Measurements from ENCODE around the gene KCNK3. TPM values are rescaled to one million over a fixed set of nuclear protein-coding genes. Genes with fewer than 3 reads are reported as not detected.

KCNK3 gene
- total RNA-seq, 4 donors from 2014 or later, result 2.0 to 13.9 (median 9.8) TPM

DNA sequence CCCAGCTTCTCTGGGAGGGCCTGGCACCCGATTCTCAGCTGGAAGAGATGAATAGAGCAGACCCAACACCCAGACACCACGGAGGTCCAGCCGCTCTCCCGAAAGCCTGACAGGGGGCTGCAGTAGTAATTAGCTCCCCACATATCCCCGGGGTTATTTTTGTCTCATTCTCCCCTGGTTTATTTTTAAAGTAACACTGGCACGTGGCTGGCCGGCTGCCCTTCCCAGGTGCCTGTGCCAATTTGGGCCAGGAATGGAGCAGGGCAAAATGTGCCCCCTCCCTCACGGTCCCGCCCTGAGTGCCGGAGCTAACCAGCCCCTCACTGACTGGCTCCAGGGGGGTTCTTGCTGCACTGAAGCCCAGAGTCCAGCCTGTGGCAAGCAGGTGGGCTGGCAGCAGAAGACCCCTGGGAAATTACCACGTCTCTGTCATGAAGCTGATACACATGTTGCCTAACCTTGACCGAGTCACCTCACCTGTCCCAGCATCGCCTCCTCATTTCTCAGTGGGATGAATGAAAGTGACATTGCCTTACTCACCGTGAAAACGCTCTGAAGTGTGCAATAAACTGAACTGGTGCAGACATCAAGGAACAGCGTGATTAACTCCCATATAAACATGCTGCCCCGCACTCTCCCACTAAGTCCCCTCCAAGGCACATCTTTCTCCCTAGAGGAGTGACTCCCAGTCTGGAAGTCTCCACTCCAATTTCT lies 18.4 kb downstream of the KCNK3 start:
- Histone ChIP-seq H3K4me1 (peaks cover 0 to 97% (median 22%) of the 10 kb centered on the region in 3 donors), H3K9me3 (no peaks in the 10 kb centered on the region)
- no peak for ATAC-seq

DNA sequence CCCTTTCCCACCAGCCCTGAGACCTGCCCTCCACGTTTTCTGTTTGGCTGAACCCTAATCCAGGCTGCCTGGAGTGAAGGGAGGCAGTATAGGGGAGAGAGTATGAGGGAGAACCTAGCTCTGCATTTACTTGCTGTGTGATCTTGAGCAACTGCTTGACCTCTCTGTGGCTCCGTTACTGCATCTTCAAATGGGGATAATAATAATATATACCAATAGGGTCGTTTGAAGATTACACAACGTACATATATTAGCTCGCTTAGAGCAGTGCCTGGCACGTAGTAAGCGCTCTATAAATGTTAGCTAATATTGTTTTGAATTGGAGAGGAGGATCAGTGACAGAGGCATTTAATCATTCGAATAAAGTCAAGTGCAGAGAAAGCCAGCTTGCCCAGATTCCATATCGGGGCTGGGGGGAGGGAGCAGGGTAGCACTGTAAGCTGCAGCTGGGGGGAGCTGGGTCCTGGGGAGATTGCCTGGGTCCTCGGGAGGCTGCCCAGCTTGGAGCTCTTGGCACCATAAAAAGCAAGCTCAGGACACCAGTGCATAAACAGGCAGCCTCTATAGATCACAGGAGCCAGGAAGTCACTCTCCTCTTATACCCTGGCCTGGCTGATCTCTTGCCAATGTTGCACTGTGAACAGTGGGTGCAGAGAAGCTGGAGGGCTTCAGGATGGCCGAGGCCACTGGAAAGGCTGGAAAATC lies 19.1 kb downstream of the KCNK3 start:
- H3K27ac ChIP-seq, result peak overlapping the region in 3 of 4 donors; percentile 62 to 76 (median 71)
- ATAC-seq, result no peak
- TF ChIP-seq, protein P1, sequence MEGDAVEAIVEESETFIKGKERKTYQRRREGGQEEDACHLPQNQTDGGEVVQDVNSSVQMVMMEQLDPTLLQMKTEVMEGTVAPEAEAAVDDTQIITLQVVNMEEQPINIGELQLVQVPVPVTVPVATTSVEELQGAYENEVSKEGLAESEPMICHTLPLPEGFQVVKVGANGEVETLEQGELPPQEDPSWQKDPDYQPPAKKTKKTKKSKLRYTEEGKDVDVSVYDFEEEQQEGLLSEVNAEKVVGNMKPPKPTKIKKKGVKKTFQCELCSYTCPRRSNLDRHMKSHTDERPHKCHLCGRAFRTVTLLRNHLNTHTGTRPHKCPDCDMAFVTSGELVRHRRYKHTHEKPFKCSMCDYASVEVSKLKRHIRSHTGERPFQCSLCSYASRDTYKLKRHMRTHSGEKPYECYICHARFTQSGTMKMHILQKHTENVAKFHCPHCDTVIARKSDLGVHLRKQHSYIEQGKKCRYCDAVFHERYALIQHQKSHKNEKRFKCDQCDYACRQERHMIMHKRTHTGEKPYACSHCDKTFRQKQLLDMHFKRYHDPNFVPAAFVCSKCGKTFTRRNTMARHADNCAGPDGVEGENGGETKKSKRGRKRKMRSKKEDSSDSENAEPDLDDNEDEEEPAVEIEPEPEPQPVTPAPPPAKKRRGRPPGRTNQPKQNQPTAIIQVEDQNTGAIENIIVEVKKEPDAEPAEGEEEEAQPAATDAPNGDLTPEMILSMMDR (IDR thresholded peaks at IDR 0.05), result no peak

More for the DNA sequence above, 18.4 kb downstream of the KCNK3 start:
- H3K27me3 ChIP-seq, result no peaks in the 10 kb centered on the region
- TF ChIP-seq POLR2A (IDR thresholded peaks at IDR 0.05) (no peak), POLR2AphosphoS5 (IDR thresholded peaks at IDR 0.05) (no peak), EP300 (IDR thresholded peaks at IDR 0.05) (no peak)
- TF ChIP-seq, protein P1 (IDR thresholded peaks at IDR 0.05), result no peak
- WGBS, 2 donors (ENCODE audit: low coverage in 1 of 2), result 35 to 41% methylated on average over 8 of the region's 17 CpGs
- no peaks in the 10 kb centered on the region for H3K36me3 ChIP-seq
- H3K4me3 ChIP-seq, result no peak overlapping the region
- H3K27ac ChIP-seq, result peak overlapping the region in 3 of 4 donors; percentile 61 to 76 (median 71)

DNA sequence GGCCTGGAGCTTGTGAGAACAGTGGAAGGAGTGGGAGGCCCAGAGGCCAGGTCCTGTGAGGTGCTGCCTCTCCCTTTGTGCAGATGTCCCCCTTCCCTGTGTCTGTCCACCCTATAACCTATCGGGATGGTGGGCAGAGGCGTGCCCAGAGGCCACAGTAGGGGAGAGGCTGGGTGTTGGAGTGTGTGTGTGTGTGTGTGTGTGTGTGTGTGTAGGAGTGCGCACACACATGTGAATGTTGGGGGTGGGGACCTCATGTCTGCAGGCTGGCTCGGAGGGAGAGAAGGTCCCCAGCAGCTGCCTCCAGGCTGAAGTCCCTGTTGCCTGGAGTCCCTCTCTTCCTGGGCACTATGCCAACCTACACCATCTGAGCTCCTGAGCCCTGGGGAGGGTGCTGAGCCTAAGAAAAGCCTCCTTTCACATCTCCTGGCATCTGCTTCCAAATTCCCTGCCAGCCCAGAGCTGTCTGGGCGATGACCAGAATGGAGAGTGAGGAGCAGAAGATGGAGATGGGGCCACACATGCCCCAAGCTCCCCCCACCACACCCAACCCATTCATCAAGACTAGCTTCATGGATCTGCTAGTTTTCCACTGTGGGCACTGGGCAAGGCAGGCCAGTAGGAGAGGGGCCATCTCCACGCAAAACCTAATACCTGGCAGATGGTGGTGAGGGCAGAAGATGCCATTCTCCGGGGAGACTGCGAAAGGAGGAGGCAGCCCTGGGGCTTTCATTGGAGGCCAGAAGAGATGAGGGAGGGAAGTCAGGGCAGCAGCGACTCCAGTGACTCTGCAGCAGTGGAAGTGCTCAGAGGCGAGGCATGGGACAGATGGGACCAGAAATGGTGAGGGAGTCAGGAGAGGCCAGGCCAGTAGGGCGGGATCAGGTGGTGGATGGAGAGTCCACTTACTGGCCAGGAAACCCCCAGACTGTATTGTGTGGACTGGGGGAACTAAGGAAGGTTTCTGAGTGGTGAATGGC lies 20.3 kb downstream of the KCNK3 start:
- no peak overlapping the region for H3K4me3 ChIP-seq
- H3K9me3 ChIP-seq, result no peaks in the 10 kb centered on the region
- ATAC-seq, result peak; percentile 34
- H3K36me3 ChIP-seq, result no peaks in the 10 kb centered on the region
- H3K4me1 ChIP-seq, result peaks cover 0 to 88% (median 19%) of the 10 kb centered on the region in 3 donors
- H3K27ac ChIP-seq, result peak overlapping the region in 3 of 4 donors; percentile 62 to 76 (median 71)
- WGBS, 2 donors (ENCODE audit: low coverage in 1 of 2), result 90 to 92% methylated on average over 2 to 3 of the region's 11 CpGs
- TF ChIP-seq EP300 (IDR thresholded peaks at IDR 0.05), result no peak
- TF ChIP-seq POLR2AphosphoS5 (IDR thresholded peaks at IDR 0.05), result no peak
- no peak for TF ChIP-seq POLR2A (IDR thresholded peaks at IDR 0.05)
- TF ChIP-seq, protein P1 (IDR thresholded peaks at IDR 0.05), result no peak
- no peaks in the 10 kb centered on the region for H3K27me3 ChIP-seq

More for the DNA sequence above, 19.1 kb downstream of the KCNK3 start:
- 30 to 37% methylated on average over 6 to 10 of the region's 11 CpGs for WGBS, 2 donors (ENCODE audit: low coverage in 1 of 2)
- Histone ChIP-seq H3K4me1 (peaks cover 0 to 97% (median 22%) of the 10 kb centered on the region in 3 donors), H3K9me3 (no peaks in the 10 kb centered on the region), H3K4me3 (no peak overlapping the region), H3K27me3 (no peaks in the 10 kb centered on the region), H3K36me3 (no peaks in the 10 kb centered on the region)

DNA sequence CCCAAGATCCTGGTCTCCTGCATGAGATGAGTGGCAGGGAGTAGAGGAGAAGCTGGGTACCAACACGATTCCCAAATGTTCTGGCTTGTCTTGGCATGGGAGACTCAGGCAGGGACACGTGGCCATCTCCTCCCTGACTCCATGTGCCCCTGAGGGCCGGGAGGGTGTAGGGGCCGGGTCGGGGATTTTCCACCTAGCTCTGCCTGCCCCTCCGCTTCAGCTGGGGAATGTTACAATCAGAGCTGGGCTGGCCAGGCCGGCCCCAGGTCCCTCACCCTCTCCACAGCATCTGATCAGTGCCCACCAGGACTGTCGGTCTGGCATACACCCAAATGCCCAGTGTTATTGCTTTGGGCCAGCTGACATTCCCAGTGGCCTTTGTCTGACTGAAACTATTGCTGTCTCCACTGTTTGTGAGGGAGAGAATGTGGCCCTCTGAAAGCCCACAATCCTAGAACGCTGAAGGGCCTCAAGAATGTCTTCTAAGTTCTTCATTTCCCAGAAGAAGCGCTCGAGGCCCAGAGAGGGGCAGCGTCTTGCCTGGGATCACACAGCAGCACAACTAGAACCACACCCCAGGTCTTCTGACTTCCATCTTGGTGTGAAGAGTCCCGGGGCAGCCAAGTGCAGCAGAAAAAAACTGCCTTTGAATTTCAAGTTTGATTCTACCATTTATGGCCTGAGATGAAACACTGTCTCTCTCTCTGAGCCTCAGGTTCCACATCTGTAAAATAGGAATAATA lies 23.2 kb downstream of the KCNK3 start:
- Histone ChIP-seq H3K27ac (peak overlapping the region in 3 of 4 donors; percentile 52 to 76 (median 54)), H3K27me3 (no peaks in the 10 kb centered on the region), H3K4me1 (peaks cover 0 to 91% (median 30%) of the 10 kb centered on the region in 3 donors), H3K4me3 (no peak overlapping the region), H3K36me3 (no peaks in the 10 kb centered on the region), H3K9me3 (no peaks in the 10 kb centered on the region)
- 71 to 76% methylated on average over 2 to 3 of the region's 13 CpGs for WGBS, 2 donors (ENCODE audit: low coverage in 1 of 2)
- no peak for ATAC-seq
- TF ChIP-seq EP300 (IDR thresholded peaks at IDR 0.05) (no peak), POLR2AphosphoS5 (IDR thresholded peaks at IDR 0.05) (no peak), POLR2A (IDR thresholded peaks at IDR 0.05) (no peak)
- TF ChIP-seq, protein P1 (IDR thresholded peaks at IDR 0.05), result no peak

Measured in gastroesophageal sphincter (tissue), 4 donors.